Left ventricle myocardium inferior (tissue), 1 donor: ENCODE data around the gene PIGQ. TPM values are rescaled to one million over a fixed set of nuclear protein-coding genes. Genes with fewer than 3 reads are reported as not detected.

Source experiments
- DNase-seq: peaks from one replicate; pipeline ENCODE4 v3.0.0-alpha.2; 2020
- H3K27ac ChIP-seq: fragments of 200-600 bp; replicated peaks from 2 replicates; pipeline ENCODE4 v1.8.0; 2021
- H3K27me3 ChIP-seq: fragments of 200-600 bp; 2 replicates; pipeline ENCODE4 v1.8.0; 2021; ENCODE audit warnings: low read depth
- H3K36me3 ChIP-seq: fragments of 200-600 bp; 2 replicates; pipeline ENCODE4 v1.8.0; 2021
- H3K4me1 ChIP-seq: fragments of 200-600 bp; 2 replicates; pipeline ENCODE4 v1.8.0; 2021
- H3K4me3 ChIP-seq: fragments of 200-600 bp; 2 replicates; pipeline ENCODE4 v1.8.0; 2021; ENCODE audit warnings: mild to moderate bottlenecking, moderate library complexity
- H3K9me3 ChIP-seq: fragments of 200-600 bp; replicated peaks from 2 replicates; pipeline ENCODE4 v1.8.0; 2021
- intact Hi-C: fragments of 100-400 bp; cut with micrococcal nuclease; formaldehyde crosslinking; loops from one replicate; pipeline ENCODE4 v1.11.0; 2022
- total RNA-seq: library from RNA; stranded (reverse); fragmentation: NEBNext Ultra II Directional; extraction: Animal tissue kit (Norgen Biotek cat#: 25700); gene quantifications from one replicate; pipeline ENCODE4 v1.2.1, GENCODE V29; 2021
- TF ChIP-seq, protein P1 (sequence below): fragments of 200-600 bp; IDR thresholded peaks from 2 replicates; pipeline ENCODE4 v1.8.0; 2021; ENCODE audit warnings: antibody characterized with exemption, mild to moderate bottlenecking, borderline replicate concordance
- donor health status: DM: no; HTN: yes; CAD: no; lungs with severe emphysema.

Gene PIGQ
- total RNA-seq, 1 donor from 2014 or later = 21.4 TPM

DNA sequence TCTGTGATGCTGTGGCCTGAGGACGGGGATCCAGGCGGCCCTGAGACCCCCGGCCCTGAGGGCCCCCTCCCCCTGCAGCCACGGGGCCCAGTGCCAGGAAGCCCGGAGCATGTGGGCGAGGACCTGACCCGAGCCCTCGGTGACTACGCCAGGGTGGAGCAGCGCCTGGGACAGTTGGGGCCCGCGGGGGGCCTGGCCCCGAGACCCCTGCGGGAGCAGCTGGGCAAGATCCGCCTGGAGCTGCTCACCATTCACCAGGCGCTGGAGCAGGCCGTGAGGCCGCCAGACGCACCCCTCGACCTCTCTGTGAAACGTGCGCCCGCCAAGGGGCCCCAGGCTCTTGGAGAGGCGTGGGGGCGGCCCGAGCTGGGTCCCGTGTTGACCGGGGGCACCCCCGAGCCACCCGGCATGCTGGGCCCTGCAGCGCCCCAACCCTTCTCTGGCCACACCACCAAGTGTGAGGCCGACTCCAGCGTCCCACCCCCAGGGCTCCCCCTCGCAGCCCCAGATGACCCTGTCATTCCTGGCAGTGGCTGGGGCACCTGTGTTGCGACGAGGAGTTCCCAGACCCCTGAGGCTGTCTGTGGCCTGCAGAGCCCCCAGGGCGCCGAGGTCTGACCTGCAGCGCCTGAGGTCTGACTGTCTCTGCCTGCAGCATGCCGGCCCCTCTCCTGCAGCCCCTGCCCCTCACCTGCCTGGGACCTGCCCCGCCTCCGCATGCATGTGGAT lies 4.9 kb upstream of the PIGQ start:
- Histone ChIP-seq H3K4me1 (peaks cover 39% of the 10 kb centered on the region), H3K4me3 (no peak overlapping the region), H3K27ac (no peak overlapping the region), H3K36me3 (no peaks in the 10 kb centered on the region), H3K9me3 (no peaks in the 10 kb centered on the region), H3K27me3 (peaks cover 53% of the 10 kb centered on the region)
- TF ChIP-seq, protein P1, sequence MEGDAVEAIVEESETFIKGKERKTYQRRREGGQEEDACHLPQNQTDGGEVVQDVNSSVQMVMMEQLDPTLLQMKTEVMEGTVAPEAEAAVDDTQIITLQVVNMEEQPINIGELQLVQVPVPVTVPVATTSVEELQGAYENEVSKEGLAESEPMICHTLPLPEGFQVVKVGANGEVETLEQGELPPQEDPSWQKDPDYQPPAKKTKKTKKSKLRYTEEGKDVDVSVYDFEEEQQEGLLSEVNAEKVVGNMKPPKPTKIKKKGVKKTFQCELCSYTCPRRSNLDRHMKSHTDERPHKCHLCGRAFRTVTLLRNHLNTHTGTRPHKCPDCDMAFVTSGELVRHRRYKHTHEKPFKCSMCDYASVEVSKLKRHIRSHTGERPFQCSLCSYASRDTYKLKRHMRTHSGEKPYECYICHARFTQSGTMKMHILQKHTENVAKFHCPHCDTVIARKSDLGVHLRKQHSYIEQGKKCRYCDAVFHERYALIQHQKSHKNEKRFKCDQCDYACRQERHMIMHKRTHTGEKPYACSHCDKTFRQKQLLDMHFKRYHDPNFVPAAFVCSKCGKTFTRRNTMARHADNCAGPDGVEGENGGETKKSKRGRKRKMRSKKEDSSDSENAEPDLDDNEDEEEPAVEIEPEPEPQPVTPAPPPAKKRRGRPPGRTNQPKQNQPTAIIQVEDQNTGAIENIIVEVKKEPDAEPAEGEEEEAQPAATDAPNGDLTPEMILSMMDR = no peak
- intact Hi-C loops = no loop called here
- DNase-seq = no peak

DNA sequence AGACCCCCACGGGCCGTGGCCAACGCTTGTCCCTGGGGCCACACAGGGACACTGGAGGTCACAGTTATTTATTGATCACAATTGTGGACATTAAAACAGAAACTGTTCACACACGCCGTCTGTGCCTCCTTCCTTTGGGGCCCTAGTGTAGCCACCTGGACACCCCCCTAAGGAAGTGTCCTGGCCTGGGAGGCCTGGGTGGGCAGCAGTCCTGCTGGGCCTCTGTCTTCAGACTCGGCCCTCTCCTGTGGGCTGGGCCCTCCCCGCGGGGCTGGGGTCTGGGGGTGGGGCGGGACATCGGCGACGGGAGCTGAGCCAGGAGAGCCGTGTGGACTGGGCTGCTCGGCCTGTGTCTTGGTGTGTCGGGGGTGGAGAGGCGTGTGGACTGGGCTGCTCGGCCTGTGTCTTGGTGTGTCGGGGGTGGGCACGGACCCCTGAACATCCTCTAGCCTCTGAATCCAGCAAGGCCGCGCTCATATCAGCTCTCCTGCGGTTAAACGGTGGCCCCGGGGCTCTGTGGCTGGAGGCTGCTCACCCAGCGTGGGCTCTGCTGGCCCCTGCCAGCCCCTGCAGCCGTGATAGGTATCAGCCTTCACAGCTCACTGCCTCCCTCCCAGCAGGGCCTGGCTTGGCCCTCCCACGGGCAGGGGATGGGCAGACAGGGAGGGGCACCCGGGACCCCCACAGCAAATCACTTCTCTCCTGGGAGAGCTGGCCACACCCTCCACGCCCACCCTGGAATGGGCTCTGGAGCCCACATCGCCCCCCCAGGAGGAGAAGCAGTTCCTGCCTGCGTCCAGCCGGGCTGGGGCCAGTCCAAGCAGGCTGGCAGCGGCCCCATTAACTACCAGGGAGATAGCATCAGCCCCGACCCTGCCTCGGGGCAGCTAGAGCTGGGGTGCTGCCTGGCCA lies 4.1 kb upstream of the PIGQ start:
- H3K27ac ChIP-seq = no peak overlapping the region
- no peaks in the 10 kb centered on the region for H3K36me3 ChIP-seq
- no peak for DNase-seq
- peaks cover 46% of the 10 kb centered on the region for H3K4me1 ChIP-seq
- intact Hi-C loops = no loop called here
- H3K4me3 ChIP-seq = peak overlapping the region; percentile 61
- H3K9me3 ChIP-seq = no peaks in the 10 kb centered on the region
- TF ChIP-seq, protein P1 = no peak
- H3K27me3 ChIP-seq = peaks cover 44% of the 10 kb centered on the region

DNA sequence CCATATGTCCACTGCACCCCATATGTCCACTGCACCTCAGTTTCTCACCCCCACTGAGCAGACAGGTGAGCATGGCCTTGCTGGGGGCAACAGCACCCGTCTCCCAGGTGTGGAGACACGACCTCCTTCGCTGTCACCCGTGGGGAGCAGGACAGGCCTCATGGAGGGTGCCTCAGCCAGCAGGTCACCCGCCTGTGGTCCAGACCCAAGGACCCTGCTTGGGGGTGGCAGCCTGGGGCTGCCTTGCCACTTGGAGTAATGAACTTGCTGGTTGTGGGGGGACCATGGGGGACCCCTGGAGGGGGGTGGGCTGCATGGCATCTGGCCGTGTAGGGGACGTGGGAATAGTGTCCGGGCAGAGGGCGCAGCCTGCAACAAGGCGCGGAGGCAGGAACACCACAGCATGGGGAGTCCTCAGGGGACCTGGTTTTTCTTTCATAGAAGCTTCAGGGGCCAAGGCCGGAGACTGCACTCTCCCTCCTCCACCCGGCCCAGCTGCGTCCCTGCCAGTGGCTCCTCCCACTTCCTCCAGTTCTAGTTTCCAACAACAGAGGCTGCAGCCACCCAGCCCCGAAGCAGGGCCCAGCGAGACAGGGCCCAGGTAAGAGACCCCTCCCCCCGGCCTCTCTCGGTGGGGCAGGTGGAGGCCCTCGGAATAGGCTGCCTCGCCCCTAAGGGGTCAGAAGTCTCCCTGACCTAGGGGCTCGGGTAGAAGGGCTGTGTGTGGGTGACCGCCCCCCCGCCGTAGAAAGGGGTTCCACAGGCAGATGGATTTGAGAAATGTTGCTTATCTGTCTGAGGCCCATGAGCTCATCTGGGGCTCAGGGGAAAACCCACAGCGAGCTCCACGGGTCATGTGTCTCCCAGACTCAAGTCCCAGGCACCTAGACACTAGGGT lies 3.0 kb upstream of the PIGQ start, which contains the start of gene NHLRC4:
Gene NHLRC4 (plus strand): TSS at position 531 of the 898 bp plus-strand sequence. CDS start 1,043 bp downstream, outside the sequence.
- Histone ChIP-seq H3K27ac (peak within 1 kb of the TSS; percentile 80), H3K36me3 (no peaks in the 10 kb centered on the region), H3K9me3 (no peaks in the 10 kb centered on the region), H3K4me3 (peak within 1 kb of the TSS; percentile 61), H3K4me1 (peaks cover 48% of the 10 kb centered on the region), H3K27me3 (peaks cover 34% of the 10 kb centered on the region)
- TF ChIP-seq, protein P1 = peak; percentile 11
- DNase-seq = peak; percentile 83
- intact Hi-C loops = no loop called here

DNA sequence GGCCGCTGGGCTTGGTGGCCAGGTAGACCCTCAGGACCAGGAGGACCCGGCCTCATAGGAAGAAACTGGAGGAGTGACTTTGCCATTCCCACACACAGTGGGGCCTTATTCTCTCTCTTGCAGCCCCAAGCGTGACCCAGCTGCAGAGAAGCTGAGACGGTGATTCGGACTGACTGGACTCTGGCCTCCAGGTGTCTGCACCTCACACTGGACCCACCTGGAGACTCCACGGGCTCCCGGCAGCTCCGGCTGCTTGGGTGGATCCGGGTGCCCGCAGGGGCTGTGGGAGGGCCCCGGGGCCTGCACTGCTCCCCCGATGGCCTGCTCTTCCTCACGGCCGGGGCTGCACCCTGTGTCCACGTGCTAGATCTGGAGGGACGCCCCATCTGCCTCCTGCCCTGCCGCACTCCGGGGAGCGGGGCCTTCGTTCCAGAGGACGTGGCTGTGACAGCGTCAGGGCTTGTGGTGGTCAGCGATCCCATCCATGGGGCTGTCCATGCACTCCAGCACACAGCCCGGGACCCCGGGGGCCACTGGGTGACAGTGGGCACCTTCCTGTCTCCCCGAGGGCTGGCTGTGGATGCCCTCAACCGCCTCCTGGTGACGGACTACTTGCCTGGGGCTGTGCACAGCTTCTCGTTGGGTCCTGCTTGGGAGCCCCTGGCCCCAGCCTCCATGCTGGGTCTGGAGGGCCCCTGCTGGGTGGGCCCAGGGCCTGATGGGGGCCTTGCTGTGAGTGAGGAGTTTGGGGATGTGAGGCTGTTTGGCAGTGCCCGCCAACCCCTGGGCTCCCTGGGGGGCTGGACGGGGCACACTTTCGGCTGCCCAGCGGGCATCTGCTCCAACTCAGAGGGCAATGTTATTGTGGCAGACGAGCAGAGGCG lies 2.2 kb upstream of the PIGQ start:
- no peak for DNase-seq
- intact Hi-C loops = no loop called here
- TF ChIP-seq, protein P1 = no peak
- Histone ChIP-seq H3K4me3 (peak overlapping the region; percentile 61), H3K27me3 (peaks cover 25% of the 10 kb centered on the region), H3K36me3 (no peaks in the 10 kb centered on the region), H3K9me3 (no peaks in the 10 kb centered on the region), H3K4me1 (peaks cover 48% of the 10 kb centered on the region), H3K27ac (peak overlapping the region; percentile 80)
